ENCODE data around the gene GRHL1.

- no peak for TF ChIP-seq CTCF (IDR thresholded peaks at IDR 0.05)
- no peak for TF ChIP-seq ZFX (IDR thresholded peaks at IDR 0.05; ENCODE audit: borderline replicate concordance)
Observed at GRCh38 chr2:10009271-10009810, 57.8 kb downstream of the GRHL1 start.
